K562 (cell line): Measurements from ENCODE around the gene NUB1. TPM values are rescaled to one million over a fixed set of nuclear protein-coding genes. Genes with fewer than 3 reads are reported as not detected.

Experiments
- ATAC-seq: fragments of 200-7000 bp; cut with Tn5 transposase; 3 replicates; pipeline ENCODE4 v1.9.1; 2020; ENCODE audit warnings: moderate library complexity
- BruUV-seq: library from RNA; stranded (reverse); fragments of 400-500 nt; replicated peaks from 2 replicates; lab custom pipeline; 2021; lab: Mats Ljungman, UMichigan
- CTCF ChIA-PET: fragments of 300-600 bp; formaldehyde crosslinking; extraction: SDS; loops from one replicate; lab custom pipeline; 2021; ENCODE audit warnings: low intra/inter-chr PET ratio; lab: Yijun Ruan, JAX
- POLR2A ChIA-PET: fragments of 300-600, 350-650 bp; sonication (Branson Sonifier 250); formaldehyde crosslinking; extraction: SDS; loops from one replicate; lab custom pipeline; 2021; ENCODE audit warnings: antibody characterized with exemption, inconsistent platforms; lab: Yijun Ruan, JAX
- DNase-seq, 4 experiments: peaks; one replicate each; pipeline versions ENCODE4 v3.0.0 to v3.0.0-alpha.2; 2011 to 2018; ENCODE audit warnings: low spot score in 3 of 4, mixed read lengths in 3 of 4; ENCODE audit errors: extremely low read depth in 1 of 4
- FAIRE-seq: peaks from 2 replicates; lab custom pipeline; 2011; peaks lifted over from hg19 to GRCh38; lab: Jason Lieb, UNC
- H2AFZ ChIP-seq: 2 replicates; pipeline ENCODE4 v1.6.0; 2011; ENCODE audit warnings: low read depth, low read length, control low read depth, inconsistent platforms
- H3K27ac ChIP-seq: fragments of 200-600 bp; 3 replicates; pipeline ENCODE4 v1.8.0; 2011; ENCODE audit warnings: low read depth, mild to moderate bottlenecking, control low read depth, inconsistent platforms, low read length, moderate library complexity, mixed read lengths; ENCODE audit errors: extremely low read depth
- H3K27me3 ChIP-seq, 2 experiments: fragments of 300-600 bp in 1 of 2; 2 replicates in 1 of 2; 3 replicates in 1 of 2; pipeline versions ENCODE4 v1.6.0 to v1.8.0; 2011; ENCODE audit warnings: inconsistent platforms in 2 of 2, low read length in 2 of 2, mild to moderate bottlenecking in 1 of 2, mixed read lengths in 1 of 2, moderate library complexity in 1 of 2; ENCODE audit not compliant: control insufficient read depth in 2 of 2, insufficient read depth in 2 of 2
- H3K36me3 ChIP-seq: fragments of 300-600 bp; 3 replicates; pipeline ENCODE4 v1.8.0; 2011; ENCODE audit warnings: mild to moderate bottlenecking, low read length, inconsistent platforms; ENCODE audit not compliant: control insufficient read depth, insufficient read depth
- H3K4me1 ChIP-seq, 2 experiments: fragments of 200-600 bp in 1 of 2; replicated peaks in 1 of 2; 2 replicates in 1 of 2; 3 replicates in 1 of 2; pipeline versions ENCODE4 v1.5.1 to v1.8.0; 2011; ENCODE audit warnings: inconsistent platforms in 2 of 2, low read length in 2 of 2, mild to moderate bottlenecking in 1 of 2, mixed read lengths in 1 of 2, moderate library complexity in 1 of 2; ENCODE audit not compliant: control insufficient read depth in 2 of 2, insufficient read depth in 2 of 2
- H3K4me2 ChIP-seq: 2 replicates; pipeline ENCODE4 v1.6.1; 2011; ENCODE audit warnings: low read length, control low read depth, inconsistent platforms, mixed read lengths; ENCODE audit not compliant: insufficient read depth
- H3K4me3 ChIP-seq: fragments of 200-600 bp; sonication (generic), shearing (Covaris generic); 2 replicates; pipeline ENCODE4 v1.5.1; 2016; ENCODE audit warnings: control low read depth, inconsistent platforms
- H3K79me2 ChIP-seq: fragments of 200-600 bp; 3 replicates; pipeline ENCODE4 v1.8.0; 2011; ENCODE audit warnings: low read length, inconsistent platforms; ENCODE audit not compliant: control insufficient read depth, insufficient read depth
- H3K9ac ChIP-seq, 2 experiments: 2 replicates each; pipeline versions ENCODE4 v1.6.0 to v1.6.1; 2011; ENCODE audit warnings: low read depth in 2 of 2, low read length in 2 of 2, control low read depth in 1 of 2, inconsistent platforms in 1 of 2, mild to moderate bottlenecking in 1 of 2, mixed read lengths in 1 of 2; ENCODE audit not compliant: insufficient read depth in 1 of 2
- H3K9me1 ChIP-seq: one replicate; pipeline ENCODE4 v1.6.0; 2011; ENCODE audit warnings: inconsistent platforms, mild to moderate bottlenecking, low read length, moderate library complexity; ENCODE audit not compliant: control insufficient read depth, insufficient read depth
- H3K9me3 ChIP-seq: replicated peaks from 2 replicates; pipeline ENCODE4 v1.5.1; 2011; ENCODE audit warnings: low read depth, low read length, inconsistent platforms; ENCODE audit not compliant: control insufficient read depth, insufficient read depth
- H4K20me1 ChIP-seq: replicated peaks from 2 replicates; pipeline ENCODE4 v1.6.1; 2011; ENCODE audit warnings: low read length, inconsistent platforms, mixed read lengths; ENCODE audit not compliant: control insufficient read depth, insufficient read depth
- ARID3A ChIP-seq: IDR thresholded peaks from 2 replicates; pipeline ENCODE4 v1.6.1; 2012; ENCODE audit warnings: low read depth, low read length, improper control_type of control experiment, borderline replicate concordance
- CEBPB ChIP-seq: fragments of 450-650 bp; IDR thresholded peaks from 2 replicates; pipeline ENCODE4 v1.6.1; 2016; ENCODE audit warnings: missing genetic modification characterization, missing compliant biosample characterization
- DLX4 ChIP-seq: fragments of 250-450 bp; sonication (Bioruptor Pico); IDR thresholded peaks from 2 replicates; pipeline ENCODE4 v1.6.1; 2021; ENCODE audit warnings: mild to moderate bottlenecking
- KHSRP ChIP-seq: fragments of 450-650 bp; IDR thresholded peaks from 2 replicates; pipeline ENCODE4 v1.6.1; 2017
- SMAD3 ChIP-seq: fragments of 450-650 bp; formaldehyde crosslinking; conservative IDR thresholded peaks from 2 replicates; pipeline ENCODE4 v1.4.0; 2020; ENCODE audit warnings: mild to moderate bottlenecking
- SRSF1 ChIP-seq: fragments of 200-400 bp; formaldehyde crosslinking; IDR thresholded peaks from 2 replicates; pipeline ENCODE4 v1.6.1; 2017; ENCODE audit warnings: mild to moderate bottlenecking, low read depth, low read length, moderate library complexity
- ZBTB1 ChIP-seq: sonication (generic); formaldehyde crosslinking; IDR thresholded peaks from 2 replicates; pipeline ENCODE4 v1.8.1; 2023; ENCODE audit warnings: missing genetic modification reagents, low read depth, mild to moderate bottlenecking, borderline replicate concordance
- ZNF384 ChIP-seq: IDR thresholded peaks from 2 replicates; pipeline ENCODE4 v1.6.1; 2012; ENCODE audit warnings: low read depth, low read length, improper control_type of control experiment
- ZNF57 ChIP-seq: fragments of 450-650 bp; formaldehyde crosslinking; IDR thresholded peaks from 2 replicates; pipeline ENCODE4 v1.4.0; 2020; ENCODE audit warnings: mild to moderate bottlenecking, moderate library complexity
- ZNF592 ChIP-seq: fragments of 450-650 bp; IDR thresholded peaks from 2 replicates; pipeline ENCODE4 v1.6.1; 2017; ENCODE audit warnings: antibody characterized with exemption, mild to moderate bottlenecking
- ZNF644 ChIP-seq: fragments of 200-800 bp; sonication (Bioruptor generic); IDR thresholded peaks from 2 replicates; pipeline ENCODE4 v1.6.1; 2016; ENCODE audit warnings: low read depth, missing genetic modification characterization, missing compliant biosample characterization
- ZNF740 ChIP-seq, 3 experiments: fragments of 200-800 bp in 1 of 3; sonication (Bioruptor generic) in 1 of 3; sonication (generic) in 1 of 3; formaldehyde crosslinking in 1 of 3; IDR thresholded peaks; 2 replicates each; pipeline versions ENCODE4 v1.6.1 to v1.8.0; 2016 to 2022; ENCODE audit warnings: mild to moderate bottlenecking in 2 of 3, missing compliant biosample characterization in 2 of 3, missing genetic modification characterization in 2 of 3, missing genetic modification reagents in 1 of 3
- WGBS: fragments of 100-300 bp; shearing (Covaris generic); methylation state at CpG from one replicate; pipeline ENCODE4 v1.1.6; 2016; ENCODE audit warnings: low coverage, mixed read lengths; ENCODE audit not compliant: insufficient coverage; ENCODE audit errors: missing lambda C conversion rate; 5-methylcytosine and 5-hydroxymethylcytosine counted together
- in situ Hi-C: fragments of 300-500 bp; cut with MboI; formaldehyde crosslinking; loops from 4 replicates; pipeline ENCODE4 v1.15.0; 2018; ENCODE audit warnings: inconsistent platforms, mixed read lengths
- intact Hi-C: fragments of 100-400 bp; cut with micrococcal nuclease; formaldehyde crosslinking; loops from 2 replicates; pipeline ENCODE4 v1.14.2; 2022
- polyA plus RNA-seq, 8 experiments: library from polyadenylated mRNA; depleted of rRNA in 4 of 8; stranded (reverse) in 5 of 8; unstranded in 3 of 8; fragments of >200 nt; fragmentation: Nextera tagmentation in 2 of 8; fragmentation: Illumina TruSeq in 1 of 8; extraction: Ambion mirVana in 2 of 8; extraction: Trizol in 1 of 8; gene quantifications; 2 replicates each; pipeline versions ENCODE4 v1.2.1 to v1.2.3, GENCODE V29; 2011 to 2014; ENCODE audit warnings: inconsistent platforms in 1 of 8, missing spikeins in 1 of 8
- total RNA-seq, 7 experiments: library from RNA; depleted of rRNA in 6 of 7; stranded (reverse); fragments of >200 nt in 6 of 7; fragmentation: Illumina TruSeq in 2 of 7; extraction: Trizol in 2 of 7; gene quantifications; 2 replicates each; pipeline versions ENCODE4 v1.2.1 to v1.2.3, GENCODE V29; 2011 to 2021; ENCODE audit warnings: low replicate concordance in 1 of 7

Gene NUB1
- total and polyA plus RNA-seq, 9 of the 15 experiments (the other 6 are each of a cell fraction or from before 2014, with no cell fraction given), result 43.2 to 159 (median 85.2) TPM

GRCh38 chr7:151400626-151401315 lies 59.2 kb downstream of the NUB1 start:
- 44% methylated on average over 14 of the region's 14 CpGs for WGBS
- Histone ChIP-seq H3K9me1 (no peaks in the 10 kb centered on the region), H3K36me3 (no peaks in the 10 kb centered on the region), H3K79me2 (no peaks in the 10 kb centered on the region), H3K27ac (no peak overlapping the region), H4K20me1 (no peaks in the 10 kb centered on the region), H2AFZ (no peak overlapping the region), H3K27me3 (no peaks in the 10 kb centered on the region; a peak in 1 of 5 replicates), H3K4me1 (peaks cover 31 to 53% of the 10 kb centered on the region in 2 experiments), H3K4me2 (no peak overlapping the region), H3K4me3 (no peak overlapping the region), H3K9ac (no peak overlapping the region), H3K9me3 (peaks cover 9% of the 10 kb centered on the region)
- in situ Hi-C loops (no loop called here), intact Hi-C loops (no loop called here)
- BruUV-seq, result no TSS peak
- no peak for DNase-seq
- POLR2A ChIA-PET, result interaction anchor here (1.6 kb wide), 1 partner anchor 12 kb away, joined by 3 read pairs; no protein-coding TSS in a partner anchor
- ATAC-seq, result no peak
- no peak for TF ChIP-seq KHSRP
- TF ChIP-seq ZNF57 (CRISPR knock-in tag), result no peak
- no peak for TF ChIP-seq DLX4
- no peak for TF ChIP-seq SMAD3 (CRISPR knock-in tag)
- no peak for TF ChIP-seq ZBTB1 (CRISPR knock-in tag)
- no peak for TF ChIP-seq ZNF384
- no peak for TF ChIP-seq ZNF644
- no peak for TF ChIP-seq SRSF1
- TF ChIP-seq ZNF740 (CRISPR knock-in tag; IDR thresholded peaks at IDR 0.05), result no peak
- TF ChIP-seq ZNF740 (tag; IDR thresholded peaks at IDR 0.05), result no peak
- TF ChIP-seq ARID3A, result no peak
- TF ChIP-seq ZNF592, result no peak
- TF ChIP-seq CEBPB, result no peak
- CTCF ChIA-PET, result no interaction called here
- no peak for FAIRE-seq
